GM23338 (cell line): ENCODE data around the gene RGS16.

Experiments used
- CREB1 ChIP-seq: fragments of 250-450 bp; sonication (Bioruptor Pico); IDR thresholded peaks from 2 replicates; pipeline ENCODE4 v1.5.0; 2020; ENCODE audit warnings: low read depth, mild to moderate bottlenecking, moderate library complexity
- EZH2 ChIP-seq: fragments of 200-600 bp; sonication (generic); IDR thresholded peaks from one replicate; pipeline ENCODE4 v1.8.0; 2017; ENCODE audit warnings: antibody characterized with exemption, mild to moderate bottlenecking, low read depth; ENCODE audit not compliant: unreplicated experiment
- EZH2phosphoT487 ChIP-seq: fragments of 200-600 bp; sonication (generic); IDR thresholded peaks from one replicate; pipeline ENCODE4 v1.8.1; 2018; ENCODE audit warnings: antibody characterized with exemption; ENCODE audit not compliant: unreplicated experiment
- TF ChIP-seq, protein P1 (sequence below), 2 experiments: fragments of 200-600 bp in 1 of 2; sonication (generic) in 1 of 2; conservative IDR thresholded peaks; 2 replicates each; pipeline versions ENCODE4 v1.5.1 to v1.6.1; 2016 to 2017; ENCODE audit warnings: antibody characterized with exemption in 2 of 2, low read depth in 2 of 2, mild to moderate bottlenecking in 2 of 2, moderate library complexity in 1 of 2

DNA sequence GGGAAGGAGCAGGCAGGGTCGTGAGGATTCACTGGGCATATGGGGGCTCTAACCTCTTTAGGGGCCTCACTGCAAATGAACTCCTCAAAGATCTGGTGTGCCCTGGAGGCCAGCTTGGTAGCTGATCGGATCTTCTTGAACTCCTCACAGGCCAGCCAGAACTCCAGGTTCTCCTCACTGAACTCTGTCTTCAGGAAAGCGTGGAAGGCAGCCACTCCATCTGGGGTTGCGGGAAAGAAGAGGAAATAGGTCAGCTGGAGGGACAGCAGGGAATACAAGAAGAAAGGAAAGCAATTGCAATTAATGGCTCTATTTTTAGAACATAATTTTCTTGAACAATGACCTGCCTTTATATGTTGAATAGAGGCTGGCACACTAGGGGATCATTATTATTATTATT lies 2.3 kb downstream of the RGS16 start:
- TF ChIP-seq EZH2phosphoT487 (no peak), EZH2 (no peak), CREB1 (no peak)
- TF ChIP-seq, protein P1, sequence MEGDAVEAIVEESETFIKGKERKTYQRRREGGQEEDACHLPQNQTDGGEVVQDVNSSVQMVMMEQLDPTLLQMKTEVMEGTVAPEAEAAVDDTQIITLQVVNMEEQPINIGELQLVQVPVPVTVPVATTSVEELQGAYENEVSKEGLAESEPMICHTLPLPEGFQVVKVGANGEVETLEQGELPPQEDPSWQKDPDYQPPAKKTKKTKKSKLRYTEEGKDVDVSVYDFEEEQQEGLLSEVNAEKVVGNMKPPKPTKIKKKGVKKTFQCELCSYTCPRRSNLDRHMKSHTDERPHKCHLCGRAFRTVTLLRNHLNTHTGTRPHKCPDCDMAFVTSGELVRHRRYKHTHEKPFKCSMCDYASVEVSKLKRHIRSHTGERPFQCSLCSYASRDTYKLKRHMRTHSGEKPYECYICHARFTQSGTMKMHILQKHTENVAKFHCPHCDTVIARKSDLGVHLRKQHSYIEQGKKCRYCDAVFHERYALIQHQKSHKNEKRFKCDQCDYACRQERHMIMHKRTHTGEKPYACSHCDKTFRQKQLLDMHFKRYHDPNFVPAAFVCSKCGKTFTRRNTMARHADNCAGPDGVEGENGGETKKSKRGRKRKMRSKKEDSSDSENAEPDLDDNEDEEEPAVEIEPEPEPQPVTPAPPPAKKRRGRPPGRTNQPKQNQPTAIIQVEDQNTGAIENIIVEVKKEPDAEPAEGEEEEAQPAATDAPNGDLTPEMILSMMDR (conservative IDR thresholded peaks at IDR 0.05; ENCODE audit: low read depth in 2 of 2), result no peak
